RWPE1 (cell line): ENCODE results near the gene MMP14.
A peak's percentile ranks its signal among the peaks of the same experiment; 100 is the strongest.

Experiments used
- CTCF ChIA-PET: fragments of 350-600 bp; sonication (Branson Sonifier 250); formaldehyde crosslinking; extraction: SDS; loops from one replicate; lab custom pipeline; 2021; lab: Yijun Ruan, JAX
- POLR2A ChIA-PET: fragments of 400-600 bp; formaldehyde crosslinking; extraction: SDS; loops from one replicate; lab custom pipeline; 2020; ENCODE audit warnings: antibody characterized with exemption; ENCODE audit not compliant: low non-redundant PET; lab: Yijun Ruan, JAX
- DNase-seq: peaks from one replicate; pipeline ENCODE4 v3.0.0; 2012; ENCODE audit warnings: low spot score
- H3K27ac ChIP-seq: fragments of 450-650 bp; 2 replicates; pipeline ENCODE4 v1.5.1; 2017
- TF ChIP-seq, protein P1 (sequence below): fragments of 450-650 bp; conservative IDR thresholded peaks from 2 replicates; pipeline ENCODE4 v1.5.1; 2017; ENCODE audit warnings: low read depth, mild to moderate bottlenecking

Gene MMP14

DNA sequence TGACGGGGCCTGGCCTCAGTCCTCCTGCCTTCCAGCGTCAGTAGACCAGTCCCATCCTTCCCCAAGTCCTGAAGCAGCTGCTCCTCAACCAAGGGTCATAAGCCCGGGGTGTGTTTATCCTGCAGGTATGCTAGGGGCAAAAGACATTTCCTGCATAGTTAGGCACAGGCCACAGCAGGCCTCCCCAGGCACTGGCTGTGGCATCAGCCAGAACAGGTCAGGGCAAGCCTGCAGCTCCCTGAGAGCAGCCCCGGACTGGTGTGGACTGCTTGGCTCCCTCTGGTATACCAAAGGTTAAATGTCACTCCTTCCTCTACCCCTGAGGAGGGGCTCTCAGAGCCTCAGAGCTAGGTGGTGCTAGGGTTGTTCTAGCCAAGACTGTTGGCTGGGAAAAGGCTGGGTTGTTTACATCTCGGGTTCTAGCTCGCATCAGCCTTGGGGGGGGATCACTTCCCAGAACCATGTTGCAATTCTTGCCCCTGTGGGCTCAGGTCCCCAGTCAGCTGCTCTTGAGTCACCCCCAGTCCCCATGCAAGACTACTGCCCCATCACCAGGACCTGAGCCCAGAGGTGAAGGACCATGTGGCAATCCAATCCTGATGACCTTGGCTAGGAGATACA, 2.9 kb downstream of the MMP14 start:
- CTCF ChIA-PET, result interaction anchor here (0.5 to 2.9 kb wide), 5 partner anchors 13 to 34 kb away, joined by 3 to 18 read pairs (median 3); no protein-coding TSS in a partner anchor
- DNase-seq, result peak; percentile 85
- POLR2A ChIA-PET, result interaction anchor here (0.6 to 2.6 kb wide), 6 partner anchors 9 to 142 kb away, joined by 3 to 19 read pairs (median 5); no protein-coding TSS in a partner anchor
- H3K27ac ChIP-seq, result peak overlapping the region; percentile 99
- TF ChIP-seq, protein P1, sequence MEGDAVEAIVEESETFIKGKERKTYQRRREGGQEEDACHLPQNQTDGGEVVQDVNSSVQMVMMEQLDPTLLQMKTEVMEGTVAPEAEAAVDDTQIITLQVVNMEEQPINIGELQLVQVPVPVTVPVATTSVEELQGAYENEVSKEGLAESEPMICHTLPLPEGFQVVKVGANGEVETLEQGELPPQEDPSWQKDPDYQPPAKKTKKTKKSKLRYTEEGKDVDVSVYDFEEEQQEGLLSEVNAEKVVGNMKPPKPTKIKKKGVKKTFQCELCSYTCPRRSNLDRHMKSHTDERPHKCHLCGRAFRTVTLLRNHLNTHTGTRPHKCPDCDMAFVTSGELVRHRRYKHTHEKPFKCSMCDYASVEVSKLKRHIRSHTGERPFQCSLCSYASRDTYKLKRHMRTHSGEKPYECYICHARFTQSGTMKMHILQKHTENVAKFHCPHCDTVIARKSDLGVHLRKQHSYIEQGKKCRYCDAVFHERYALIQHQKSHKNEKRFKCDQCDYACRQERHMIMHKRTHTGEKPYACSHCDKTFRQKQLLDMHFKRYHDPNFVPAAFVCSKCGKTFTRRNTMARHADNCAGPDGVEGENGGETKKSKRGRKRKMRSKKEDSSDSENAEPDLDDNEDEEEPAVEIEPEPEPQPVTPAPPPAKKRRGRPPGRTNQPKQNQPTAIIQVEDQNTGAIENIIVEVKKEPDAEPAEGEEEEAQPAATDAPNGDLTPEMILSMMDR, result no peak

DNA sequence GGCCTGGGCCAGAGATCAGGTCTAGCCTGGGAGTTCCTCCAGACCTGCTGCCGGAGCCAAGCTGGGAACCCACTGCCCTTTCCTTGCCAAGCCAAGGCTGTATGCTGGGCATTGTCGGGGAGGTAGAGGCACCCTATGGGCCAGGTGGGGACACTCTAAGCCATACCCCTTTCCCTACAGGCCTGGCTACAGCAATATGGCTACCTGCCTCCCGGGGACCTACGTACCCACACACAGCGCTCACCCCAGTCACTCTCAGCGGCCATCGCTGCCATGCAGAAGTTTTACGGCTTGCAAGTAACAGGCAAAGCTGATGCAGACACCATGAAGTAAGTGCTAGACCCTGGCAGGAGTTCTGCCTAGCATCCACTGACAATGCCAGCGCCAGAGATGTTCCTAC, 4.9 kb downstream of the MMP14 start:
- ChIA-PET POLR2A (no interaction called here), CTCF (interaction anchor here (1.0 kb wide), 1 partner anchor 284 kb away, joined by 4 read pairs; no protein-coding TSS in a partner anchor)
- H3K27ac ChIP-seq, result peak overlapping the region; percentile 99
- DNase-seq, result no peak
- TF ChIP-seq, protein P1, result no peak

DNA sequence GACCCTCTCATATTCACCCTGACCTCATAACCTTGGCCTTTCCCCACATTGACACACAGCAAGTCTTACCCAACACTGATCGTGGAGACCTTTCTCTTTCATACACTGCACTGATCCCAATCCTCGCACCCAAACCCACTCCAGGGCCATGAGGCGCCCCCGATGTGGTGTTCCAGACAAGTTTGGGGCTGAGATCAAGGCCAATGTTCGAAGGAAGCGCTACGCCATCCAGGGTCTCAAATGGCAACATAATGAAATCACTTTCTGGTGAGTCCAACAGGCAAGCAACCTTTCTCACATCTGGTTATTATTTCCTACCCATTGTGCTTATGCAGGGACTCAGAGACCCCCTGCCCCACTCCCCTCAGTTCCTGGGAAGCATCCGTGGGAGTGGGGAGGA, 5.4 kb downstream of the MMP14 start:
- TF ChIP-seq, protein P1, result no peak
- H3K27ac ChIP-seq, result peak overlapping the region; percentile 99
- POLR2A ChIA-PET, result no interaction called here

DNA sequence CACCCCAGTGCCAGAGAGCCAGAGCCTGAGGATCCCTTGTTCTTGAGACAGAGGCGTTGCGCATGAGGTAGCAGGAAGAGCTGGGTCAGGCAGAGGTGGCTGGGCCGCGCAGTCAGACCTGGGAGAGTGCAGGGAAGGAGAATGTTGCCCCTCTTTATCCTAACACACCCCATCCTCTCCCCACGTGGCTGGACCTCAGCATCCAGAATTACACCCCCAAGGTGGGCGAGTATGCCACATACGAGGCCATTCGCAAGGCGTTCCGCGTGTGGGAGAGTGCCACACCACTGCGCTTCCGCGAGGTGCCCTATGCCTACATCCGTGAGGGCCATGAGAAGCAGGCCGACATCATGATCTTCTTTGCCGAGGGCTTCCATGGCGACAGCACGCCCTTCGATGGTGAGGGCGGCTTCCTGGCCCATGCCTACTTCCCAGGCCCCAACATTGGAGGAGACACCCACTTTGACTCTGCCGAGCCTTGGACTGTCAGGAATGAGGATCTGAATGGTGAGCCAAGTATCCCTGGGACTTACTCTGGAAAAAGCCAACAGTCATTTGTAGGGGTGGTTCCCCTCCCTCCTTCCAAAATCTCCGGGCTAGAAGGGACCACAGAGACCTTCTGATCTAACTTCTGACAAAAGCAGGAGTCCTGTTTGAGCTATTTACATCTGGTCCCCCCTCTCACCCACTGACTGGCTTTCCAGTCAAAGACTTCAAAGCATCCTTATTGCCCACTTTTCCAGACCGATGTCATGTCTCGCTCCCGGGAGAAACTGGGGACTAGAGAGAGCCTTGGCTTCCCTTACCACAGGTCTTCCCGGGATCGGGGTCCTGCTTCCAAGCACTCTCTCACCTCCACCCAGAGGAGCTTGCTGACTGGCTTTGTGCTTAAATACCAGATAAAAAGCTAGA, 6.1 kb downstream of the MMP14 start:
- DNase-seq, result no peak
- H3K27ac ChIP-seq, result peak overlapping the region; percentile 99
- POLR2A ChIA-PET, result no interaction called here

More for the DNA sequence above, 5.4 kb downstream of the MMP14 start:
- DNase-seq, result no peak
- CTCF ChIA-PET, result no interaction called here

DNA sequence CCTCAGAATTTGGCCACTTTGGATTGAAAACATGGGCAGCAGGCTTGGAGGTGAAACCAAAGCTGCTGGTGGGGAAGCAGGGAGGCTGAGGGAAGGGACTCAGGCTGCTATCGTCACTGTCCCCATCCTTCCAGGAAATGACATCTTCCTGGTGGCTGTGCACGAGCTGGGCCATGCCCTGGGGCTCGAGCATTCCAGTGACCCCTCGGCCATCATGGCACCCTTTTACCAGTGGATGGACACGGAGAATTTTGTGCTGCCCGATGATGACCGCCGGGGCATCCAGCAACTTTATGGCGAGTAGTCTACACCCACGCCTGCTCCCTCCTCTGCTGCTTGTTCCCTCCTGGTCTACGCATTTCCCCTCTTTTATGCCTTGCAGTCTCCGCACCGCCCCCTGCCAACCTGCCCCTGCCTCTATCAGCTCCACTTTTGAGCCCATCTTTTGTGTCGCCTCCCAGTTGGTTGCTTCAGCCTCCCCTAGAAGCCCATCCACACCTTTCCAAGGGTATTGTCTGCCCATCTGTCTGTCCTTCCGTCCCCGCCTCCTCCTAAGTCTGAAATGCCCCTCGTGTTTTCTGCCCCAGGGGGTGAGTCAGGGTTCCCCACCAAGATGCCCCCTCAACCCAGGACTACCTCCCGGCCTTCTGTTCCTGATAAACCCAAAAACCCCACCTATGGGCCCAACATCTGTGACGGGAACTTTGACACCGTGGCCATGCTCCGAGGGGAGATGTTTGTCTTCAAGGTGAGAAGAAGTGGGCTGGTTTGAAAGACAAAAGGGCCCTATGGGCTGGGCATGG, 6.9 kb downstream of the MMP14 start:
- TF ChIP-seq, protein P1, result no peak
- POLR2A ChIA-PET, result no interaction called here
- H3K27ac ChIP-seq, result peak overlapping the region; percentile 99
- no peak for DNase-seq
- CTCF ChIA-PET, result interaction anchor here (0.6 to 1.8 kb wide), 3 partner anchors 7 to 273 kb away, joined by 3 to 5 read pairs (median 3); no protein-coding TSS in a partner anchor

More for the DNA sequence above, 6.1 kb downstream of the MMP14 start:
- CTCF ChIA-PET, result interaction anchor here (0.6 to 1.8 kb wide), 2 partner anchors 10 to 272 kb away, joined by 3 to 5 read pairs; no protein-coding TSS in a partner anchor
- TF ChIP-seq, protein P1, result no peak
